HG03442 (cell line): ENCODE data around the gene DCST2.
A peak's percentile ranks its signal among the peaks of the same experiment; 100 is the strongest.

Experiments
- ATAC-seq: cut with Tn5 transposase; IDR thresholded peaks from one replicate; pipeline ENCODE4 v1.9.1; 2021; ENCODE audit warnings: mild to moderate bottlenecking, moderate library complexity; ENCODE audit not compliant: unreplicated experiment

Gene DCST2

GRCh38 chr1:155012026-155012546 is 21.5 kb downstream of the DCST2 start:
- ATAC-seq: no peak

DNA sequence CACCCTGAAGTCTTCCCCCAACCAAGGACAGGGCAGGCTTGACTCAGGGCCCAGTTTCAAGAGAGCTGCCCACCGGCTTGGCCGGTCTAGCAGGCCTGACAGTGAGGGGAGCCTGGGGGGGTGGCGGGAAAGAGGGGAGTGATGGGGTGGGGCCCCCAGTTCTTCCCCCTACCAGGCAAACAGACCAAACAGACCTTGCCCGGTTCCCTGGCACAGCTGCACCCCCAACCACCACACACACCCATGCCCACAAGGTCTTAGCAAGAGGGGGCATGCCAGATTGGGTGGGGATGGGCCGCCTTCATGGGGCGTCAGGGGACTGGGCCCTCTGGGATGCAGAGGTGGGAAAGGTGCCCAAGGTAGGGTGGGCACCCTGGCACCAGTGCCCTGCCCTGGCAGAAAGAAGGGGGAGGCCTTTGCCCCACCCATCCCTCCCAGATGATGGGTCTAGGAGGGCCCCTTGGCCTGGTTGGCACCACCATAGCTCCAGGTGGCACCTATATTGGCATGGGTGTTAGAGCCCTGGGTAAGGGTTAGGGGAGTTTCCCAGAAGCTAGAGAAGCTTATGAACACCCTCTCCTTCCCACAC is 22.1 kb downstream of the DCST2 start:
- no peak for ATAC-seq

DNA sequence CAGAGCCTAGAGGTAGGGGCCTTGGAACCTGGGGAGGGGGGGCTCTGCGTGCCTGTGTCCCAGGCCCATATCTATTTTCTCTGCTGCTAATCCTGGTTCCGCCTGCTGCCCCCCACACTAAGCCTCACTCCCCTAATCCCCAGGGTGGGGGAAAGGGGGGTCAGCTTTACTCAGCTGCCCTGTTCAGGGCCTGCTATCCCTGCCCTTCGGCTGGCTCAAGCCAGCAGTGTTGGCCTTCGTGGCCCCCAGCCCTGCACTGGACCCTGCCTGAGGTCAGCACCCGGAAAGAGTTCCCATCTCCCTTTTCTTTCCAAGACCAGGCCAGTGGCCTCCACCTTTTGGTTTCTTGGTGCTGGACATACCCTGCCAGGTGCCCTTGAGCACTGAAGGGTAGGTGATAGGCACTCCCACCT is 22.6 kb downstream of the DCST2 start:
- ATAC-seq: no peak

DNA sequence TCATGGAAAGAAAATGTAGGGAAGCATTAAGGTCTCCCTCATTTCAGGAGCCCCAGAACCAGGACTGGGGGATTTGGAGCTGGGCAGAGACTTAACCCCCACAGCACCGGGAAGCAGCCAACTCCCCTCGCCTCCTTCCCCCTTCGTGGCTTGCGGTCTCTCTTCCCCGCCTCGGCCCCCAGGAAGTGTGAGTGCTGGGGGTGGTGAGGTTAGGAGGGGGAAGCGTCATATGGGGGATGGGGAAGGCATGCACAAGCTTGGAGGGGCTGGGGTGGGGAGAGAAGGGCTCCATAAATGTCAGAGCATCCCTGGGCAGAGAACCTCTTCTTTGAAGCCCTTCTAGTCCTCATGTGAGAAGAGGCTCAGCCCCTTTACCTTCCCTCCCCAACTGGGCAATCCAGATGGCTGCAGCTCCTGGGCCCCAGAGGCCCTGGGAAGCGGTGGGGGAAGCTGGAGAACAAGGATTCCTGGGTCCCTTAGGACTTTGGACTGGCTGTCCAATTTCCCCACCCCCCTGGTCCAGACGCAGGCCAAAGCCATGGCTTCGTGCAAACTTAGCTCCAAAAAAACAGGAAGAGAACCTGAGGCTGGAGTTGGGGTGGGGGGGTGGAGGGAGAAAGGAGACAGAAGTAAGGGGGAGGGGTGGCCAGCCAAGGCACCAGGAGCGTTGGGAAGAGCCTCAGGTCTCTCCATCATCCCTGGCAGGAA is 23.2 kb downstream of the DCST2 start:
- ATAC-seq: no peak

GRCh38 chr1:155009742-155010141 is 23.8 kb downstream of the DCST2 start:
- ATAC-seq: no peak

DNA sequence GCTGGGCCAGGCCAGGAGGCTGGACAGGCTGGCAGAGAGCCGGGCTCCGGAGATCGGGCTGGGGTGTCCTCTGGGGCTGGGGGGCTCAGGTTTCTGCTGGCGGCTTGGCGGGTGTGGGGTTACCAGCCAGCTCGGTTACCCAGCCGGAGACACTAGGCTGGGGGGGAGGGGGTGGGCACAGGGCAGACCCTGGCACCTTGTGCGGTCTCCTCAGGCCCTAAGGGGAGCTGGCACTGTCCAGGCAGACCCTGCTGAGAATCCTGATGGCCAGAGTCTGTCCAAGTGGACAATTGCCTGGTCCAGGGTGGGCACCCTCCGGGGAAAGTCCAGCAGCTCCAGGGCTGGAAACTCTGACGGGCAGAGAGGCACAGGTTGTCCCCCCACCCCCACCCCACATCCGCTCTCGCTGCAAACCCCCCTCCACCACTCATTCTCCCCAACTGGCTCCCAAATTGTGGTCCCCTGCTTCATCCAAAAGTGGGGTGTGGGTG is 24.3 kb downstream of the DCST2 start:
- ATAC-seq: no peak

- ATAC-seq: no peak
Observed at GRCh38 chr1:155008015-155008941, 25.3 kb downstream of the DCST2 start.

- no peak for ATAC-seq
Observed at GRCh38 chr1:155007251-155007828, 26.2 kb downstream of the DCST2 start.

- no peak for ATAC-seq
Observed at GRCh38 chr1:155006601-155007101, 26.9 kb downstream of the DCST2 start.

DNA sequence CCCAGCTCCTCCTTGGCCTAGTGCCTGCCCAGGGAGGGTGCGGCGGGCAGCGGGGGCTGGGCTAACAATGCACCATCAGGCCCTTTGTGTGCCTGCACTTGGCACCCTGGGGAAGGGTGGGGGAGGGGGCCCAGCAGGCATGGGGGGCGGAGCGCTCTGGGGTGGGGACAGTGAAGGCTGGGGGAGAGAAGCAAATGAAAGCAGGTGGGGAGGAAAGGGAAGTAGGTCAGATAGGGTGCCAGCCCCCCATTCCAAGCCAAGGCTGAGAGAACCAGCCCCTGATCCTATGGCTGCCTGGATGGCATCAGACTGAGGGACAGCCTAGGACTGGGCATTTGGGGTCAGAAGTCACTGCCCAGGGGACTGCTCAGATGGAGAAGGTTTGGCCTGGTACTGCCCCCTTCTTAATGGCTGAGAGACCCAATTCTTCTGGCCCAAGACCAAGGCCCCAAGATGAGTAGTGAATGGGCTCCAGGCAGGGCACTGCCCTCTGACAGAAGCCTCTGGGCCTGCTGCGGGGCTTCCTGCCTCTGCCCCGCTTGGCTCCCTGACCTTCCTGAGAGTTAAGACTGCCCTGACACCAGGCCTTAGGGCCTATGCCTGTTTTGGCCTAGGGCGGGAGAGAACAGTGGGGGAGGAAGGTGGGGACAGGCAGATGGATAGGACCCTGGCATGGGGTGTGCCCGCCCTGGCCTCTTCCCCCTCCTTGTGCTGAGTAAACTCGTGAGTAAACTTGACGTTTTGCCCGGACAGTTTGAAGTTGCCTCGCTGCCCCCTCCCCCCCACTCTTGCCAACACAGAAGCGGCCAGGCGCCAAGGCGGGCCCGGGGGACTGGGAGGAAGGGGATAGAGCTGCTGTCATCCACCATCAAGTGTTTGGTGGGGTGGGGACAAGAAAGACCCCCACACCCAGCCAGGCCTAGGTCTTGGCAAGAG is 28.2 kb downstream of the DCST2 start:
- no peak for ATAC-seq

- ATAC-seq: no peak
Observed at GRCh38 chr1:155004352-155005075, 29.1 kb downstream of the DCST2 start.

DNA sequence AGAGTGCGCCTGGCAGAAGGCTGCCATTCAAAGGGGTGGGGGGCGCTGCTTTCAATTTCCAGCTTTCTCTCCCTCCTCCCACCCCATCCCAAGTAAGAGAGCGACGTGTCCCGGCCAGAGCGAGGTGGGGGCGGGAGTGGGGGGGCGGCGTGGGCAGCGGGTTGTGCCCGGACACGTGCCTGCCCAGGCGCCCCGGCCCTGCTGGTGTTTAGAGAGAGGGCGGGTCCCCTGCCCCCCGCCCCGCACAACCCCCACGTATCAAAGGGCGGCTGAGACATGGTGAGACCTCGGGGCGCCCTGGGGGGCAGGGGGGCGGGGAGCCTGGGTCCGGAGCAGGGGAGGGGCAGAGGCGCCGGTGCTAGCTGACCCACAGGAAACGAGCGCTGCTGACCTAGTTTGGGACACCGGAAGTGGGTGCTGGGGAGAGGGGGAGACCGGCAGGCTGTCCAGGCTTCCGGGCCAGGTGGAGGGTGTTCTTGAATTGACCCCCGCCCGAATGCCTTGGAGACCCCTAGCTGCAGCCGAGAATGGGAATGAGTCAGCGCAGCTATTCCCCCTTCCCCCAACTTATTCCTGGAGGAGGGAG is 29.7 kb downstream of the DCST2 start:
- ATAC-seq: no peak

DNA sequence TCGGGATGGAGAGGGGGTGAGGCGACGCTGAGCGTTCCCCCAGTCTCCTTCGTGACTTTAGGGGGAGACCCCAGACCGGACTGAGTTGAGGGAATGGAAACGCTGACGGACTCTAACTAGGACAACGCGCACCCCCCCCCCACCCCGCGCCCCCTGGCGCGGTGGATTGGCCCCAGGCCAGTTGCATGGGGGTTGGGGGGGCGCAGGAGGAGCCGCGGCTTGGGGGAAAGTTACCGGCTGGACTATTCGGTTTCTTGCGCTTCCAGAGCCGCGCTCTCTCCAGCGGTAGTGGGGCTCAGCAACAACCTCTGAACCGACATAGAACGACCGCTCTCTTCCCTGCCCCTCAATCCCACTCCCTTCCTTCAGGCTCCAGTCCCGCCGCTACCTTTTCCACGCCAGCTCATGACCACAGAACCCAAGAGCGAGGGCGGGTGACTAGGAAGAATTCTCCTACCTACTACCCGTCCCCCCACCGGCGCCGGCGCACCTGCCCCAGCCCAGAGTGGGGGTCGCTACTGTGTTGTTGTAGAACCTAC is 30.3 kb downstream of the DCST2 start:
- ATAC-seq: no peak

DNA sequence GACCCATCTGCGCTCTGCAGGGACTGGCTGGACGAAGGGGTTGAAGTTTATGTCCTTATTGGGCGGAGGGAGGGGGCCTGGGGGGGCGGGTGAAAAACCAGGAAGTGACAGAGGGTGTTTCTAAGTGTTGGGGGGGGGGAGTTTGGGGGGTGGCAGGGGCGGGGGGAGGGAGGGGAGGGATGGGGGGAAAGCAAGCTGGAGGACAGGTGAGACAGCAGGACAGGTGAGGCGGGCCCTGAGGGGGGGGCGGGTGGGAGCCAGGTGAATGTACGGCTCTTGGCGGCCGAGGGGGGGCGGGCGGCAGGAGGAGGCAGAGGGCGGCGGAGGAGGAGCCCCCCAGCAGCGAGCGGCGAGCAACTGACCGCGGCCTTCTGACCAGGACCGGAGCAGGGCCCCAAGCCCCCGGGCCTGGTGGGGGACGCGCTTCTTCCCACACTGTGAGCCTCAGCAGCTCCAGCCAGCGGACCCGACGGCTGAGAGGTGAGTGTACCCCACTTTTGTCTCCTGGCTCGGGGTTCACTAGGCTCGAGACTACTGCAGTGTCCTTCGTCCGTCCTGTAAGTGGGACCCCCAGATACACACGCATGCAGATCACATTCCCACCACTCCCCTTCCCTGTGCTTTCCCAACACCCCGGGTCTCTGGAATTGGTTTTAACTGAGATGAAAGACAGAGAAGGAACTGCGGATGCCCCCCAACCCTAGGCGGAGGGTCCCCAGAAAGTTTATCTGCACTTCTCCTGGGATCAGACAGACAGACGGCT is 30.9 kb downstream of the DCST2 start, which contains the start of gene ZBTB7B:
Gene ZBTB7B (plus strand): TSS at position 339 of the 763 bp plus-strand sequence. CDS start 11,859 bp downstream, outside the sequence.
- no peak for ATAC-seq

DNA sequence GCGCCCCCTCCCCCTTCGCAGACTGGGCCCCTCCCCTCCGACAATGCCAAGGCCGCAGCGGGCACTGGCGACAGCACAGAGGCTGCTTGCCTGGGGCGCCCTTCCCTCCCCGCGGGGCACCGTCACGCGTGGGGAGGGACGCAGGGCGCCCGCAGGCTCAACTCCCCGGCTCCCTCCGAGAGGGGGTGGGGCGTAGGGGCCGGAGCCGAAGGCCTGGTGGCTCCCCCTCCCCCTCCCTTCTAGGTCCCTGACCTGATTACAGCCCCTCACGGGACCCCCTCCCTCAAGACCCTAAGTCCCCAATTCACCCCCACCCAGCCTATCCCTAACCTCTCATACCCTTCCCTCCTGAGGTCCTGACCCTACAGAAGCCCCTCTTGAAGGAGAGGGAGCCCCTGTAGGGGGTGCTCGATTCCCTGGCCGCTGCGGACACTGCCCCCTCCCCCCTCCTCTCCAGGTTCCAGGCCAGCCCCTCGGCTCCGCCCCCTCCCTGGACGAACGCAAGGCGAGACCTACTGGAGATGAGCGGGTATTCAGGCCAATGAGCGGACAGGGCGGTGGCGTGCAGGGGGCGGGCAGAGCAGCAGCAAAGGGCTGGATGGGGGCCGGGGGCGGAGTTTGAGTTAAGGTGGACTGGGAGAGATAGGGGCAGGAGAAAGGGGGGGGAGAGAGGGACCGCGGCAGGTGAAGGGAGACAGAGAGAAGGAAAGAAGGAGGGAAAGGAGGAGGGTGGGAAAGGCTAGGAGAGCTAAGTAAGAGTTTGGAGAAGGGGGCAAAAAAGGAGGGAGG is 31.7 kb downstream of the DCST2 start:
- ATAC-seq: peak; percentile 46

DNA sequence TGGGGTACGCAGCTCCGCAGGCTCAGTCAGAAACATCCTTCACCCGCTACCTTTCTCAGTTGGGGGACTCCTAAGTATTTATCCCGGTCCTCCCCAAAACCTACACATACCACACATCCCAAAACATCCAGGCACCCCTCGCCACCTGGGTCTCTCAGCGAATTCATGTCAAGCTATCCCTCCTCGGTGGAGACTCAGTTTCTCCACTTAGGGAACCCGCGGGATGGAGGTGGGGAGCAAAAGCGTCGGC is 32.2 kb downstream of the DCST2 start:
- ATAC-seq: no peak
